GM12878 (cell line): ENCODE results near the gene NUDT5. TPM values are rescaled to one million over a fixed set of nuclear protein-coding genes. Genes with fewer than 3 reads are reported as not detected.
A peak's percentile ranks its signal among the peaks of the same experiment; 100 is the strongest.

ENCODE experiments used
- BACH1 ChIP-seq: fragments of 450-650 bp; IDR thresholded peaks from 2 replicates; pipeline ENCODE4 v1.6.1; 2017; ENCODE audit warnings: mild to moderate bottlenecking, borderline replicate concordance
- CBX5 ChIP-seq: sonication (generic); IDR thresholded peaks from 2 replicates; pipeline ENCODE4 v1.6.1; 2016; ENCODE audit warnings: low read depth, moderate library complexity, mild to moderate bottlenecking, inconsistent platforms
- CEBPB ChIP-seq, 2 experiments: fragments of 150-350 bp in 1 of 2; IDR thresholded peaks; 2 replicates each; pipeline ENCODE4 v1.6.1; 2012 to 2014; ENCODE audit warnings: low read depth in 2 of 2, low read length in 2 of 2, borderline replicate concordance in 1 of 2, inconsistent platforms in 1 of 2
- DPF2 ChIP-seq: fragments of 450-650 bp; IDR thresholded peaks from 2 replicates; pipeline ENCODE4 v1.6.1; 2017; ENCODE audit warnings: mild to moderate bottlenecking
- NFYB ChIP-seq: IDR thresholded peaks from 2 replicates; pipeline ENCODE4 v1.6.1; 2011; ENCODE audit warnings: low read depth, mild to moderate bottlenecking, low read length, improper control_type of control experiment, moderate library complexity; ENCODE audit not compliant: insufficient read depth
- NR2F1 ChIP-seq: fragments of 450-650 bp; conservative IDR thresholded peaks from 2 replicates; pipeline ENCODE4 v1.6.1; 2017; ENCODE audit warnings: mild to moderate bottlenecking
- PAX8 ChIP-seq: fragments of 450-650 bp; IDR thresholded peaks from 2 replicates; pipeline ENCODE4 v1.6.1; 2017; ENCODE audit warnings: mild to moderate bottlenecking, moderate library complexity
- SMAD5 ChIP-seq: IDR thresholded peaks from 2 replicates; pipeline ENCODE4 v1.6.1; 2016; ENCODE audit warnings: antibody characterized with exemption, low read depth
- polyA plus RNA-seq, 11 experiments: library from polyadenylated mRNA; depleted of rRNA in 4 of 11; unstranded in 6 of 11; stranded (reverse) in 5 of 11; fragments of >200 nt; fragmentation: Nextera tagmentation in 4 of 11; fragmentation: Illumina TruSeq in 1 of 11; extraction: Ambion mirVana in 4 of 11; extraction: Trizol in 1 of 11; gene quantifications; 1 replicate in 1 of 11; 2 replicates in 10 of 11; pipeline versions ENCODE4 v1.2.1 to v1.2.3, GENCODE V29; 2011 to 2016; ENCODE audit warnings: inconsistent platforms in 2 of 11, missing spikeins in 2 of 11, low read depth in 1 of 11
- total RNA-seq, 4 experiments: library from RNA; depleted of rRNA in 3 of 4; stranded (reverse); fragments of >200 nt in 3 of 4; fragmentation: Illumina TruSeq in 1 of 4; extraction: Trizol in 1 of 4; gene quantifications; 2 replicates each; pipeline versions ENCODE4 v1.2.1 to v1.2.3, GENCODE V29; 2013 to 2021
- TF ChIP-seq, protein P1 (sequence below): fragments of 450-650 bp; formaldehyde crosslinking; IDR thresholded peaks from 2 replicates; pipeline ENCODE4 v1.5.0; 2022; ENCODE audit warnings: mild to moderate bottlenecking, missing genetic modification characterization
- TF ChIP-seq, protein P2 (sequence below): fragments of 450-650 bp; IDR thresholded peaks from 2 replicates; pipeline ENCODE4 v1.6.1; 2017; ENCODE audit warnings: antibody characterized with exemption, mild to moderate bottlenecking, moderate library complexity
- TF ChIP-seq, protein P3 (sequence below): fragments of 450-650 bp; IDR thresholded peaks from 2 replicates; pipeline ENCODE4 v1.6.1; 2017; ENCODE audit warnings: mild to moderate bottlenecking, low read depth, inconsistent platforms; ENCODE audit not compliant: poor library complexity, severe bottlenecking
- TF ChIP-seq, protein P4 (sequence below): fragments of 450-650 bp; IDR thresholded peaks from 2 replicates; pipeline ENCODE4 v1.6.1; 2018; ENCODE audit warnings: borderline replicate concordance, mild to moderate bottlenecking; ENCODE audit not compliant: partially characterized antibody

Gene NUDT5
- total and polyA plus RNA-seq, 10 of the 15 experiments (the other 5 are each of a cell fraction or from before 2014, with no cell fraction given), result 74.1 to 345 (median 153) TPM

DNA sequence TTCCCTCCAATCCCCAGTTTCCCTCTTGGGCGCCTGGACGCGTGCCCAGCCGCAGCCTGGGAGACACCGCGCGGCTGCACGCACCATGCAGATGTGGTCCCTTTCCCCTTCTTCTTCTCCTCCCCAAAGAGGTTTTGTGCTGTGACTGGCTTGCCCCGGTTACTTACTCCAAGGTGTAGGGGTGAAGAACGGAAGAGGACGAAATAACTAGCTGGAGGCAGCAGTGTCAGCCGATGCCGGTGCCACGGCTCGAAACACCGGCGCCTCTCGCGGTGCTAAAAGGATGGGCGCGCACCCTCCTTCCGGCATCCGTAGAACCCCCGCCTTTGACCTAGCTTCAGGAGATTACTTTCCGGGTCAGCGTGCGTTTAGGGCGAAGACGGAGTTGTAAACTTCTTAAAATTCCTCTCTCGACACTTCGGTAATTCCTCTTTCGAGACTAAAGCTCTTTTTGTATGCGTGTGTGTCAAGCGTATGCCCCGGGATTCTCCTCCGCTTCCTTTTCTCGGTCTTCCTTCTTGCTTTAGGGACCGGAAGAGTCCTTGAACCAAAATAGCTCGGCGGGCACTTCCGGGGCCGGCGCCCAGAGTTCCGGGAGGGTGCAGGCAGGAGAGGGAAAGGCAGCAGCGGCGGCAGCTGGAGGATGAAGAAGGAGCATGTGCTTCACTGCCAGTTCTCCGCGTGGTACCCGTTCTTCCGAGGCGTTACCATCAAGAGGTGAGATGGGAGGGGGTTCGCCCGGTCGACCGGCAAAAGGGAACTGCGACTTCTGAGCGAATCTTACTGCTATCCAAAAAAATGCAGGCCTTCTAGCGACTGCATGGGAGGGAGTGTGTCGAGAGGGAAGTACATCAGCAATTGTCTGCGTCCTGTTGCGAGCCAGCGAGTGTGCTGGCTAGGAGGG is at the start of gene NUDT5, which contains the start of gene CDC123 (continued):
- TF ChIP-seq, protein P1, sequence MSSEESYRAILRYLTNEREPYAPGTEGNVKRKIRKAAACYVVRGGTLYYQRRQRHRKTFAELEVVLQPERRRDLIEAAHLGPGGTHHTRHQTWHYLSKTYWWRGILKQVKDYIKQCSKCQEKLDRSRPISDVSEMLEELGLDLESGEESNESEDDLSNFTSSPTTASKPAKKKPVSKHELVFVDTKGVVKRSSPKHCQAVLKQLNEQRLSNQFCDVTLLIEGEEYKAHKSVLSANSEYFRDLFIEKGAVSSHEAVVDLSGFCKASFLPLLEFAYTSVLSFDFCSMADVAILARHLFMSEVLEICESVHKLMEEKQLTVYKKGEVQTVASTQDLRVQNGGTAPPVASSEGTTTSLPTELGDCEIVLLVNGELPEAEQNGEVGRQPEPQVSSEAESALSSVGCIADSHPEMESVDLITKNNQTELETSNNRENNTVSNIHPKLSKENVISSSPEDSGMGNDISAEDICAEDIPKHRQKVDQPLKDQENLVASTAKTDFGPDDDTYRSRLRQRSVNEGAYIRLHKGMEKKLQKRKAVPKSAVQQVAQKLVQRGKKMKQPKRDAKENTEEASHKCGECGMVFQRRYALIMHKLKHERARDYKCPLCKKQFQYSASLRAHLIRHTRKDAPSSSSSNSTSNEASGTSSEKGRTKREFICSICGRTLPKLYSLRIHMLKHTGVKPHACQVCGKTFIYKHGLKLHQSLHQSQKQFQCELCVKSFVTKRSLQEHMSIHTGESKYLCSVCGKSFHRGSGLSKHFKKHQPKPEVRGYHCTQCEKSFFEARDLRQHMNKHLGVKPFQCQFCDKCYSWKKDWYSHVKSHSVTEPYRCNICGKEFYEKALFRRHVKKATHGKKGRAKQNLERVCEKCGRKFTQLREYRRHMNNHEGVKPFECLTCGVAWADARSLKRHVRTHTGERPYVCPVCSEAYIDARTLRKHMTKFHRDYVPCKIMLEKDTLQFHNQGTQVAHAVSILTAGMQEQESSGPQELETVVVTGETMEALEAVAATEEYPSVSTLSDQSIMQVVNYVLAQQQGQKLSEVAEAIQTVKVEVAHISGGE (CRISPR knock-in tag), result peak; percentile 88
- TF ChIP-seq NR2F1, result peak; percentile 79
- no peak; the same call in 1 of the 2 replicates for TF ChIP-seq SMAD5
- TF ChIP-seq, protein P2, sequence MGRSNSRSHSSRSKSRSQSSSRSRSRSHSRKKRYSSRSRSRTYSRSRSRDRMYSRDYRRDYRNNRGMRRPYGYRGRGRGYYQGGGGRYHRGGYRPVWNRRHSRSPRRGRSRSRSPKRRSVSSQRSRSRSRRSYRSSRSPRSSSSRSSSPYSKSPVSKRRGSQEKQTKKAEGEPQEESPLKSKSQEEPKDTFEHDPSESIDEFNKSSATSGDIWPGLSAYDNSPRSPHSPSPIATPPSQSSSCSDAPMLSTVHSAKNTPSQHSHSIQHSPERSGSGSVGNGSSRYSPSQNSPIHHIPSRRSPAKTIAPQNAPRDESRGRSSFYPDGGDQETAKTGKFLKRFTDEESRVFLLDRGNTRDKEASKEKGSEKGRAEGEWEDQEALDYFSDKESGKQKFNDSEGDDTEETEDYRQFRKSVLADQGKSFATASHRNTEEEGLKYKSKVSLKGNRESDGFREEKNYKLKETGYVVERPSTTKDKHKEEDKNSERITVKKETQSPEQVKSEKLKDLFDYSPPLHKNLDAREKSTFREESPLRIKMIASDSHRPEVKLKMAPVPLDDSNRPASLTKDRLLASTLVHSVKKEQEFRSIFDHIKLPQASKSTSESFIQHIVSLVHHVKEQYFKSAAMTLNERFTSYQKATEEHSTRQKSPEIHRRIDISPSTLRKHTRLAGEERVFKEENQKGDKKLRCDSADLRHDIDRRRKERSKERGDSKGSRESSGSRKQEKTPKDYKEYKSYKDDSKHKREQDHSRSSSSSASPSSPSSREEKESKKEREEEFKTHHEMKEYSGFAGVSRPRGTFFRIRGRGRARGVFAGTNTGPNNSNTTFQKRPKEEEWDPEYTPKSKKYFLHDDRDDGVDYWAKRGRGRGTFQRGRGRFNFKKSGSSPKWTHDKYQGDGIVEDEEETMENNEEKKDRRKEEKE, result no peak
- TF ChIP-seq NFYB, result no peak
- no peak for TF ChIP-seq PAX8
- TF ChIP-seq BACH1, result no peak
- TF ChIP-seq CEBPB (IDR thresholded peaks at IDR 0.05; ENCODE audit: borderline replicate concordance in 1 of 2, low read depth in 2 of 2, low read length in 2 of 2), result no peak
- peak; percentile 95; the same call in 1 of the 2 replicates for TF ChIP-seq CBX5
- peak; percentile 34; the same call in 1 of the 2 replicates for TF ChIP-seq DPF2
- TF ChIP-seq, protein P3, sequence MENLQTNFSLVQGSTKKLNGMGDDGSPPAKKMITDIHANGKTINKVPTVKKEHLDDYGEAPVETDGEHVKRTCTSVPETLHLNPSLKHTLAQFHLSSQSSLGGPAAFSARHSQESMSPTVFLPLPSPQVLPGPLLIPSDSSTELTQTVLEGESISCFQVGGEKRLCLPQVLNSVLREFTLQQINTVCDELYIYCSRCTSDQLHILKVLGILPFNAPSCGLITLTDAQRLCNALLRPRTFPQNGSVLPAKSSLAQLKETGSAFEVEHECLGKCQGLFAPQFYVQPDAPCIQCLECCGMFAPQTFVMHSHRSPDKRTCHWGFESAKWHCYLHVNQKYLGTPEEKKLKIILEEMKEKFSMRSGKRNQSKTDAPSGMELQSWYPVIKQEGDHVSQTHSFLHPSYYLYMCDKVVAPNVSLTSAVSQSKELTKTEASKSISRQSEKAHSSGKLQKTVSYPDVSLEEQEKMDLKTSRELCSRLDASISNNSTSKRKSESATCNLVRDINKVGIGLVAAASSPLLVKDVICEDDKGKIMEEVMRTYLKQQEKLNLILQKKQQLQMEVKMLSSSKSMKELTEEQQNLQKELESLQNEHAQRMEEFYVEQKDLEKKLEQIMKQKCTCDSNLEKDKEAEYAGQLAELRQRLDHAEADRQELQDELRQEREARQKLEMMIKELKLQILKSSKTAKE, result peak; percentile 78
- TF ChIP-seq, protein P4, sequence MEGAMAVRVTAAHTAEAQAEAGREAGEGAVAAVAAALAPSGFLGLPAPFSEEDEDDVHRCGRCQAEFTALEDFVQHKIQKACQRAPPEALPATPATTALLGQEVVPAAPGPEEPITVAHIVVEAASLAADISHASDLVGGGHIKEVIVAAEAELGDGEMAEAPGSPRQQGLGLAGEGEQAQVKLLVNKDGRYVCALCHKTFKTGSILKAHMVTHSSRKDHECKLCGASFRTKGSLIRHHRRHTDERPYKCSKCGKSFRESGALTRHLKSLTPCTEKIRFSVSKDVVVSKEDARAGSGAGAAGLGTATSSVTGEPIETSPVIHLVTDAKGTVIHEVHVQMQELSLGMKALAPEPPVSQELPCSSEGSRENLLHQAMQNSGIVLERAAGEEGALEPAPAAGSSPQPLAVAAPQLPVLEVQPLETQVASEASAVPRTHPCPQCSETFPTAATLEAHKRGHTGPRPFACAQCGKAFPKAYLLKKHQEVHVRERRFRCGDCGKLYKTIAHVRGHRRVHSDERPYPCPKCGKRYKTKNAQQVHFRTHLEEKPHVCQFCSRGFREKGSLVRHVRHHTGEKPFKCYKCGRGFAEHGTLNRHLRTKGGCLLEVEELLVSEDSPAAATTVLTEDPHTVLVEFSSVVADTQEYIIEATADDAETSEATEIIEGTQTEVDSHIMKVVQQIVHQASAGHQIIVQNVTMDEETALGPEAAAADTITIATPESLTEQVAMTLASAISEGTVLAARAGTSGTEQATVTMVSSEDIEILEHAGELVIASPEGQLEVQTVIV, result peak; percentile 87
